Measurements from ENCODE around the gene ARAP1.

Gene ARAP1

DNA sequence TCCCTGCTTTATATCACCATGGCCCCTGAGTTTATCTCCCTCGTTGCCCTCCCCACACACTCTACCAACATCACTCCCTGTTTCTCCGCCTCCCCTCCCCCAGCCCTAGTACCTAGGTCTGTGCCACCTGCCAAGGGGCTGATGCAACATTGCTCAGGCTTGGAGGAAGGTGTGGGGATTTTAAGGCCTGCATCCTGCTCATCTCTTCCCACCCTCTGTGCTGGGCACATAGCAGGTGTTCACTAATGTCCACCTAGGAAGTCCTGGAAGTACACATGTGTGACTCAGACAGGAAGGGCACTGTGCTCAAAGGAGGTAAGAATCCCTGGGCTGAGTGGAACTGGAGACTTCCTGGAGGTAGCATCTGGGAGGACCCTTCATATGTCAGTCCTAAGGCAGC is 115.0 kb downstream of the ARAP1 start:
- TF ChIP-seq CTCF (IDR thresholded peaks at IDR 0.05; ENCODE audit: insufficient read depth, low read length, missing control alignments), result no peak
- ChIA-PET POLR2A (no interaction called here), CTCF (interaction anchor here (0.8 to 2.6 kb wide), 3 partner anchors 9 to 166 kb away, joined by 3 to 13 read pairs (median 4); no protein-coding TSS in a partner anchor)
- no peak for DNase-seq (ENCODE audit: low read depth, low spot score)
- H3K4me3 ChIP-seq (ENCODE audit: low read depth, low read length), result no peak overlapping the region

- ChIA-PET POLR2A (interaction anchor here (0.6 kb wide), 1 partner anchor 135 kb away, joined by 3 read pairs; no protein-coding TSS in a partner anchor), CTCF (interaction anchor here (0.6 to 2.6 kb wide), 10 partner anchors 9 to 166 kb away, joined by 3 to 13 read pairs (median 4); no protein-coding TSS in a partner anchor)
- no peak for TF ChIP-seq CTCF (IDR thresholded peaks at IDR 0.05; ENCODE audit: insufficient read depth, low read length, missing control alignments)
- no peak overlapping the region for H3K4me3 ChIP-seq (ENCODE audit: low read depth, low read length)
- no peak for DNase-seq (ENCODE audit: low read depth, low spot score)
These were observed 115.8 kb downstream of the ARAP1 start for GRCh38 chr11:72636376-72636775.

DNA sequence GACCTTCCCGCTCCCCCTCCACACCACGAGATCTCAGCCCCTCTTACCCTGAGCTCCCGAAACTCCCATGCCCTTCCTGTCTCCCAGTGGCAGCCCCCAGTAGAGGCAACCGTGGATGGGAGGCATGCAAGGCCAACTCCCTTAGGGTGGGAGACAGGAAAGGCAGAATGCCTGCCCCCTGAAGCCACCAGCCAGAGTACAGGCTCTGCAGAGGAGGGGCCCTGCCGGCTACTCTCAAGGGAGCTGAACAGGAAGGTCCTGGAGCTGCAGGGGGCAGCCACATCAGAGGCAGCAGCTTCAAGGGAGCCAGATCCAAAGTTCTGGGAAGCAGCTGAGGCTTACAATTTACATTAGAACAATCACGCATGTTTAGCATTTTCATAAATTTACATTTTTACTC is 116.3 kb downstream of the ARAP1 start:
- no peak for TF ChIP-seq CTCF (IDR thresholded peaks at IDR 0.05; ENCODE audit: insufficient read depth, low read length, missing control alignments)
- CTCF ChIA-PET, result interaction anchor here (0.6 to 2.6 kb wide), 9 partner anchors 8 to 165 kb away, joined by 3 to 13 read pairs (median 4); no protein-coding TSS in a partner anchor
- POLR2A ChIA-PET, result no interaction called here
- H3K4me3 ChIP-seq (ENCODE audit: low read depth, low read length), result no peak overlapping the region
- no peak for DNase-seq (ENCODE audit: low read depth, low spot score)

DNA sequence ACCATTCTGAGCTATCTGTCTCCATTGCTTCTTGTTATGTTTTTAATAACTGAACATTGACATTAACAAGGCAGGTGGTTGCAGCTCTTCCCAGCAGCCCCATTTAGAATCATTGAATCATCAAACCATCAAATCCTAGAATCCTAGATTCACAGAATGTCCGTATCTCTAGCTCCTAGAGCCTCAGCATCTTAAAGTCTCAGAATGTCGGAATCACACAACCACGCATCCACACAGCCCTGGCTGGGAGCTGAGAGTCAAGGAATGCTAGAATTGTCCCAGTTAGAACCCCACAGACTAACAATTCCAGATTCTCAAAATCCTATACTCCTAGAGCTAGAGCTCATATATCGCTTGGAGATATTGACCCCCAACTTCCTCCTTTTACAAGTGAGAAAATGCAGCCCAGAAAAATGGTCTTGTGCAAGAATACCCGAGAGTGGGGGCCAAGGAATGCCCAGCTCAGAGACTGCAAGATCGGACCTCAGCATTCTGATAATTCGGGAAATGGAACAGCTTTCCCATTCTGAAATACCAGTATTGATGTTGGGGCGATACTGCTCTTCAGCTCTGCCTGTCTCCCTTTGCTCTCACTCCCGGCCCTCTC is 116.8 kb downstream of the ARAP1 start:
- DNase-seq (ENCODE audit: low read depth, low spot score), result no peak
- ChIA-PET CTCF (interaction anchor here (1.2 to 2.6 kb wide), 5 partner anchors 8 to 165 kb away, joined by 4 to 13 read pairs (median 8); no protein-coding TSS in a partner anchor), POLR2A (no interaction called here)
- H3K4me3 ChIP-seq (ENCODE audit: low read depth, low read length), result no peak overlapping the region
- no peak for TF ChIP-seq CTCF (IDR thresholded peaks at IDR 0.05; ENCODE audit: insufficient read depth, low read length, missing control alignments)

All from AG04449 (cell line).